ENCODE results near the gene JMJD1C. TPM values are rescaled to one million over a fixed set of nuclear protein-coding genes. Genes with fewer than 3 reads are reported as not detected.

The JMJD1C gene
- total RNA-seq, 4 donors from 2014 or later: 41.6 to 77.8 (median 56.9) TPM

- no peak for DNase-seq
- peaks cover 0 to 14% (median 0%) of the 10 kb centered on the region in 3 donors for H3K4me1 ChIP-seq
- WGBS, 2 donors: 100% methylated on average over 1 of the region's 1 CpG
- intact Hi-C loops (cut with DNase I): no loop called here
- H3K9me3 ChIP-seq: no peaks in the 10 kb centered on the region
- TF ChIP-seq CTCF (IDR thresholded peaks at IDR 0.05): no peak
- H3K27me3 ChIP-seq: no peaks in the 10 kb centered on the region
- H3K27ac ChIP-seq: no peak overlapping the region
- no peak overlapping the region for H3K4me3 ChIP-seq
- H3K36me3 ChIP-seq: no peaks in the 10 kb centered on the region
Observed at GRCh38 chr10:63366933-63367332, 98.8 kb downstream of the JMJD1C start.

DNA sequence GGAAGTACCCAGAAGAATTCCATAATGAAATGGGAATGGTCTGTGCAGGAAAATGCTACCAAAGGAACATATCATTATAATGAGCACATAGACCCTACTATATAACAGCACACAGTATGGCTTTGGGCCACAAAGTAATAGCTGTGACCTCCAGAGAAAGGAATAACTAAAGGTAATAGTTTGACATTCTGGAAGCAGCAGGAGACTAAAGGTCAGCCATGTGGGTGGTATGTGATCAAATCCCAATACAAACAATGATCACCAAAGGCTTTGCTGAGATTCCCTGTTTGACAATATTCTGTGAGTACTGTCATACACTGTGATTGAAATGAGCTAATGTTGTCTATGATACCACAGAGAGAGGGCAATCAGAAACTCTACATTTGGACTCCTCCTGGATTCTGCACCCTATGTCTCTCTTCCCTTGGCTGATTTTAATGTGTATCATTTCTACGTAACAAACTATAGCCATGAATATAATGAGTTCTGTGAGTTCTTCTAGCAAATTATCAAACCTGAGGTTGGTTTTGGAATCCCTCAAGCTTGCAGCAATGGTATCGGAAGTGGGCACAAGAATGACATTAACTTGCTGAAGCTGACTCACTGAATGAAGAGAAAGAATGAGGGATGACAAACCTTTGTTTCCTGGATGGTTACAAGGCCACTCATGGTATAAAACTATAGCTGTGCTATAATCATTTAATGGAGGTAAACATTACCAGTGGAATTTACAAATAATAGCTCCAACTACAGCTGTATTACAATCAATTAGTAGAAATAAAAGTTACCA, 99.6 kb downstream of the JMJD1C start:
- DNase-seq: no peak
- H3K4me3 ChIP-seq: no peak overlapping the region
- TF ChIP-seq CTCF (IDR thresholded peaks at IDR 0.05) (no peak), POLR2A (IDR thresholded peaks at IDR 0.05) (no peak)
- no peaks in the 10 kb centered on the region for H3K27me3 ChIP-seq
- peaks cover 0 to 14% (median 0%) of the 10 kb centered on the region in 3 donors for H3K4me1 ChIP-seq
- no peak overlapping the region for H3K27ac ChIP-seq
- intact Hi-C loops (cut with DNase I): no loop called here
- no peaks in the 10 kb centered on the region for H3K36me3 ChIP-seq
- WGBS, 2 donors: 94 to 100% methylated on average over 2 of the region's 2 CpGs
- no peaks in the 10 kb centered on the region for H3K9me3 ChIP-seq

DNA sequence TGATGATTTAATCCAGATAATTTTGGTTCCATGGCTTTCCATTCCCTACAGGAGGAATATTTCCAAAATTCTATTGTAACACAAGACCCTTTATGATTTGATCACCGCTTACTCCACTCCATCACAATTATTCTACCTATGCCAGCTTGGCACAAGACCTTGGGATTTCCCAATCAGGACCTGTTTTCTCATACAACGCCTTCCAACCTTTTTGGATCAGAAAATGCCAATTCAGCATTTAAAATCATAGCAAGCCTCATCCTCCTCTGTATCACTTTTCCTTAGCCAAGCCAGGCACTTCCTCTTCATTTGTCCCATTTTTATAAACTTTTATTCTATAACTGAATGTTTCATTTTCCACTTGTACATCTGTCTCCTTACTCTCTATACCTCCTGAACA, 100.9 kb downstream of the JMJD1C start:
- WGBS, 2 donors: 39 to 45% methylated on average over 2 of the region's 2 CpGs
- no peak for TF ChIP-seq CTCF (IDR thresholded peaks at IDR 0.05)
- TF ChIP-seq POLR2A (IDR thresholded peaks at IDR 0.05): no peak
- DNase-seq: no peak

GRCh38 chr10:63363951-63364350, 101.8 kb downstream of the JMJD1C start:
- H3K27ac ChIP-seq: no peak overlapping the region
- no peak for DNase-seq
- WGBS, 2 donors: 95 to 98% methylated on average over 6 to 7 of the region's 7 CpGs
- H3K4me3 ChIP-seq: no peak overlapping the region
- no peaks in the 10 kb centered on the region for H3K27me3 ChIP-seq
- H3K36me3 ChIP-seq: no peaks in the 10 kb centered on the region
- H3K4me1 ChIP-seq: peaks cover 0 to 14% (median 0%) of the 10 kb centered on the region in 3 donors
- intact Hi-C loops (cut with DNase I): no loop called here
- H3K9me3 ChIP-seq: no peaks in the 10 kb centered on the region
- TF ChIP-seq POLR2A (IDR thresholded peaks at IDR 0.05): no peak
- no peak for TF ChIP-seq CTCF (IDR thresholded peaks at IDR 0.05)

More for the DNA sequence above, 100.9 kb downstream of the JMJD1C start:
- no peak overlapping the region for H3K27ac ChIP-seq
- peaks cover 0 to 14% (median 0%) of the 10 kb centered on the region in 3 donors for H3K4me1 ChIP-seq
- H3K36me3 ChIP-seq: no peaks in the 10 kb centered on the region
- H3K4me3 ChIP-seq: no peak overlapping the region
- no peaks in the 10 kb centered on the region for H3K9me3 ChIP-seq
- H3K27me3 ChIP-seq: no peaks in the 10 kb centered on the region
- intact Hi-C loops (cut with DNase I): no loop called here

DNA sequence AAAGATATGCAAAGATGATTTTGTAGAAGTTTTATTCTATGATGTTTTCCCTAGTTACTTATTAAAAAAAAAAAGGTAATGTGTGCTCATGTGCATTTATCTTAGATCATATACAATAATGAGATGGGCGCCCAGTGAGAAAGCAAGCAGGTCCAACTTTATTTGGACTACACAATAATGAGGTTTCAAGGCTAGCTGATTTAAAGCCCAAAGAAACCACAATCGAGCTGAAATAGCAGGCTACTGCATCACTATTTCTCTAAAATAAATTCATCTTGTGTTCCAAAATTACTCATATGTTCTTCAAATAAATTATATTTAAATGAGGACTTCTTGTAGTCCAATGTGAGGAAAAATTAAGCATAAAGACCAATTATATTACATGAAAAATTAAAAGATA, 110.1 kb downstream of the JMJD1C start:
- Histone ChIP-seq H3K36me3 (no peaks in the 10 kb centered on the region), H3K4me3 (no peak overlapping the region), H3K4me1 (no peaks in the 10 kb centered on the region), H3K27ac (no peak overlapping the region), H3K9me3 (no peaks in the 10 kb centered on the region), H3K27me3 (no peaks in the 10 kb centered on the region)
- TF ChIP-seq POLR2A (IDR thresholded peaks at IDR 0.05) (no peak), CTCF (IDR thresholded peaks at IDR 0.05) (no peak)
- DNase-seq: no peak
- WGBS, 2 donors: 70 to 88% methylated on average over 2 of the region's 2 CpGs
- intact Hi-C loops (cut with DNase I): no loop called here
